ENCODE data around the gene PMS1. TPM values are rescaled to one million over a fixed set of nuclear protein-coding genes. Genes with fewer than 3 reads are reported as not detected.

Gene PMS1
- polyA plus RNA-seq, 1 donor (not counting 4 experiments of a cell fraction or from before 2014, with no cell fraction given), result 14.8 TPM

DNA sequence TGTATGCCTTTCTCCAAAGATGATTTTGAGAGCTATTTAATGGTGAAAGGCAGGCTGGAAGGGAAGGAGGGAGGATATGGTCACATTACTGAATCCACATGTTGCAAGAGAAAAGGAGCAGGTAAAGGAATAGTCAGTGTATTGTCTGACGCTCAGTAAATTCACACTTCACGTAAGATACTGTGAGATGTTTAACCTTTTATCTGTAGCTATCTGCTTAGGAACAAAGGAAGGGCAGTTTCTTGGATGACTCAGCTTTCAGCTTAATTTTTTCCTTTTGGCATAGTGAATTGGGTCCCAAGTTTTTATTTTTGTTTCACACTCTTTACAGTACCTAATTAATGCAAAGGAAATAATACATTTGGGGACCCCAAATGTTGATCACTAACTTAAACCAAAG lies 96.2 kb downstream of the PMS1 start:
- no peak overlapping the region for H3K27ac ChIP-seq (ENCODE audit: control insufficient read depth, insufficient read depth, low read length)
- dilution Hi-C loops (cut with MboI; ENCODE audit: extremely low pct_ligation_motif_present, low sequenced_read_pairs), result no loop called here
- H3K4me3 ChIP-seq (ENCODE audit: control insufficient read depth in 2 of 3, extremely low read depth in 1 of 3, insufficient read depth in 2 of 3, low read depth in 1 of 3, low read length in 3 of 3), result no peak overlapping the region
- no peaks in the 10 kb centered on the region for H3K79me2 ChIP-seq (ENCODE audit: control insufficient read depth, insufficient read depth, low read length)
- no peaks in the 10 kb centered on the region for H4K20me1 ChIP-seq (ENCODE audit: control insufficient read depth, extremely low read depth, insufficient read depth, low read length)
- no peak overlapping the region for H2AFZ ChIP-seq (ENCODE audit: control insufficient read depth, low read length)
- no peak overlapping the region for H3K4me2 ChIP-seq (ENCODE audit: control insufficient read depth, extremely low read depth, insufficient read depth, low read depth, low read length)
- no peak for TF ChIP-seq EZH2 (IDR thresholded peaks at IDR 0.05; ENCODE audit: low read length)
- TF ChIP-seq, protein P1, sequence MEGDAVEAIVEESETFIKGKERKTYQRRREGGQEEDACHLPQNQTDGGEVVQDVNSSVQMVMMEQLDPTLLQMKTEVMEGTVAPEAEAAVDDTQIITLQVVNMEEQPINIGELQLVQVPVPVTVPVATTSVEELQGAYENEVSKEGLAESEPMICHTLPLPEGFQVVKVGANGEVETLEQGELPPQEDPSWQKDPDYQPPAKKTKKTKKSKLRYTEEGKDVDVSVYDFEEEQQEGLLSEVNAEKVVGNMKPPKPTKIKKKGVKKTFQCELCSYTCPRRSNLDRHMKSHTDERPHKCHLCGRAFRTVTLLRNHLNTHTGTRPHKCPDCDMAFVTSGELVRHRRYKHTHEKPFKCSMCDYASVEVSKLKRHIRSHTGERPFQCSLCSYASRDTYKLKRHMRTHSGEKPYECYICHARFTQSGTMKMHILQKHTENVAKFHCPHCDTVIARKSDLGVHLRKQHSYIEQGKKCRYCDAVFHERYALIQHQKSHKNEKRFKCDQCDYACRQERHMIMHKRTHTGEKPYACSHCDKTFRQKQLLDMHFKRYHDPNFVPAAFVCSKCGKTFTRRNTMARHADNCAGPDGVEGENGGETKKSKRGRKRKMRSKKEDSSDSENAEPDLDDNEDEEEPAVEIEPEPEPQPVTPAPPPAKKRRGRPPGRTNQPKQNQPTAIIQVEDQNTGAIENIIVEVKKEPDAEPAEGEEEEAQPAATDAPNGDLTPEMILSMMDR (optimal IDR thresholded peaks at IDR 0.05 in 1 of 3, IDR thresholded peaks at IDR 0.05 in 1 of 3, conservative IDR thresholded peaks at IDR 0.05 in 1 of 3; ENCODE audit: extremely low read depth in 1 of 3, insufficient read depth in 2 of 3, low read length in 3 of 3), result no peak
- no peaks in the 10 kb centered on the region for H3K9me3 ChIP-seq (ENCODE audit: control insufficient read depth, low read depth, low read length)
- H3K27me3 ChIP-seq (ENCODE audit: control insufficient read depth, extremely low read depth, insufficient read depth, low read length), result no peaks in the 10 kb centered on the region
- DNase-seq (ENCODE audit: low read depth, low spot score), result no peak
- no peaks in the 10 kb centered on the region for H3K9me1 ChIP-seq (ENCODE audit: control insufficient read depth, extremely low read depth, insufficient read depth, low read length)
- no peaks in the 10 kb centered on the region for H3K4me1 ChIP-seq (ENCODE audit: control insufficient read depth, extremely low read depth, insufficient read depth, low read length)
- no peaks in the 10 kb centered on the region for H3K36me3 ChIP-seq (ENCODE audit: control insufficient read depth in 2 of 2, extremely low read depth in 1 of 2, insufficient read depth in 2 of 2, low read length in 2 of 2)
- H3K9ac ChIP-seq (ENCODE audit: control insufficient read depth, extremely low read depth, insufficient read depth, low read length), result no peak overlapping the region
- no peak for FAIRE-seq

DNA sequence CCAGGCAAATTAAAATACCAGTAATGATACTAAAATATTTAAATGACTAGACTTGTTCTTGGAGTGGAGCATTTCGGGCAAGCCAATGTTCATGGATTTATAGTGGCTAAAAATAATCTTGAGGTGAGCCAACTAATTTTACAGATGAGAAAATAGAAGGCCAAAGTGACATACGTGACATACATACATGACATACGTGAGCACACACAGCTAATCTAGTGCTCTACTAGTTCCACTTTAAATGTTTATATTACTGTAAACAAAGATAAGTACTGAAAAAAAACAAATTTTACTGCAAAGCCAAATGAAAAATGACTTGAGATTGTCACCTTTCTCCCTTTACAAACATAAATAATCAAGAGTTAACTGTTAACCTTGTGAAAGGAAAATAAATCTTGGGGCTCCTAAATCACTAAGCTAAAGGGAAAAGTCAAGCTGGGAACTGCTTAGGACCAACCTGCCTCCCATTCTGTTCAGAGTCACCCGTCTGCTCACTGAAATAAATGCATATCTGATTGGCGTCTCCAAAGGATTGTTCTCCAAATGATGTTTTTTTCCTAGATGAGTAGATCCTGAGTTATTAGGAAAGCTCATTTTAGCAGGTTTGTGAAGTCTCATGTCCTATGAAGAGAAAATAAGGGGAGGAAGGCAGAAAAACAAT lies 96.7 kb downstream of the PMS1 start:
- Histone ChIP-seq H3K36me3 (ENCODE audit: control insufficient read depth in 2 of 2, extremely low read depth in 1 of 2, insufficient read depth in 2 of 2, low read length in 2 of 2) (no peaks in the 10 kb centered on the region), H3K4me3 (ENCODE audit: control insufficient read depth in 2 of 3, extremely low read depth in 1 of 3, insufficient read depth in 2 of 3, low read depth in 1 of 3, low read length in 3 of 3) (no peak overlapping the region), H3K9me1 (ENCODE audit: control insufficient read depth, extremely low read depth, insufficient read depth, low read length) (no peaks in the 10 kb centered on the region), H2AFZ (ENCODE audit: control insufficient read depth, low read length) (no peak overlapping the region), H3K9ac (ENCODE audit: control insufficient read depth, extremely low read depth, insufficient read depth, low read length) (no peak overlapping the region), H3K79me2 (ENCODE audit: control insufficient read depth, insufficient read depth, low read length) (no peaks in the 10 kb centered on the region), H3K4me1 (ENCODE audit: control insufficient read depth, extremely low read depth, insufficient read depth, low read length) (no peaks in the 10 kb centered on the region), H4K20me1 (ENCODE audit: control insufficient read depth, extremely low read depth, insufficient read depth, low read length) (no peaks in the 10 kb centered on the region), H3K4me2 (ENCODE audit: control insufficient read depth, extremely low read depth, insufficient read depth, low read depth, low read length) (no peak overlapping the region), H3K27ac (ENCODE audit: control insufficient read depth, insufficient read depth, low read length) (no peak overlapping the region), H3K27me3 (ENCODE audit: control insufficient read depth, extremely low read depth, insufficient read depth, low read length) (no peaks in the 10 kb centered on the region), H3K9me3 (ENCODE audit: control insufficient read depth, low read depth, low read length) (no peaks in the 10 kb centered on the region)
- DNase-seq (ENCODE audit: low read depth, low spot score), result no peak
- FAIRE-seq, result no peak
- TF ChIP-seq, protein P1 (optimal IDR thresholded peaks at IDR 0.05 in 1 of 3, IDR thresholded peaks at IDR 0.05 in 1 of 3, conservative IDR thresholded peaks at IDR 0.05 in 1 of 3; ENCODE audit: extremely low read depth in 1 of 3, insufficient read depth in 2 of 3, low read length in 3 of 3), result no peak
- no peak for TF ChIP-seq EZH2 (IDR thresholded peaks at IDR 0.05; ENCODE audit: low read length)
- dilution Hi-C loops (cut with MboI; ENCODE audit: extremely low pct_ligation_motif_present, low sequenced_read_pairs), result no loop called here

Data from keratinocyte (primary cell).